SK-N-SH (cell line): ENCODE results near the gene CYFIP1. TPM values are rescaled to one million over a fixed set of nuclear protein-coding genes. Genes with fewer than 3 reads are reported as not detected.

Experiments
- CTCF ChIA-PET: fragments of 300-600, 350-600 bp; formaldehyde crosslinking; extraction: SDS; loops from one replicate; lab custom pipeline; 2021; lab: Yijun Ruan, JAX
- POLR2A ChIA-PET: fragments of 350-600 bp; sonication (Branson Sonifier 250); formaldehyde crosslinking; extraction: SDS; loops from one replicate; lab custom pipeline; 2020; ENCODE audit warnings: antibody characterized with exemption, inconsistent platforms; lab: Yijun Ruan, JAX
- DNase-seq: peaks from one replicate; pipeline ENCODE4 v3.0.0; 2012
- H2AFZ ChIP-seq: fragments of 200-600 bp; sonication (generic); 2 replicates; pipeline ENCODE4 v1.8.1; 2016; ENCODE audit warnings: antibody characterized with exemption, mild to moderate bottlenecking, low read depth
- H3F3A ChIP-seq: fragments of 200-600 bp; sonication (generic); replicated peaks from 2 replicates; pipeline ENCODE3; 2016; ENCODE audit warnings: antibody characterized with exemption, mild to moderate bottlenecking; ENCODE audit not compliant: insufficient read depth
- H3K27ac ChIP-seq, 2 experiments: fragments of 200-500 bp in 1 of 2; fragments of 200-600 bp in 1 of 2; sonication (Bioruptor generic) in 1 of 2; sonication (generic), shearing (Covaris generic) in 1 of 2; 2 replicates each; pipeline versions ENCODE4 v1.5.1 to v1.6.1; 2014 to 2016; ENCODE audit warnings: low read depth in 2 of 2, inconsistent platforms in 1 of 2, low read length in 1 of 2, mild to moderate bottlenecking in 1 of 2, mixed read lengths in 1 of 2
- H3K27me3 ChIP-seq: fragments of 200-600 bp; sonication (generic), shearing (Covaris generic); 2 replicates; pipeline ENCODE4 v1.6.1; 2016; ENCODE audit warnings: mixed run types; ENCODE audit not compliant: insufficient read depth
- H3K36me3 ChIP-seq, 2 experiments: fragments of 200-500 bp in 1 of 2; fragments of 200-600 bp in 1 of 2; sonication (Bioruptor generic) in 1 of 2; sonication (generic) in 1 of 2; replicated peaks in 1 of 2; 2 replicates each; pipeline versions ENCODE3 to v1.5.1; 2014 to 2016; ENCODE audit warnings: low read length in 1 of 2, mild to moderate bottlenecking in 1 of 2; ENCODE audit not compliant: insufficient read depth in 2 of 2, control insufficient read depth in 1 of 2
- H3K4me1 ChIP-seq, 2 experiments: fragments of 200-500 bp in 1 of 2; fragments of 200-600 bp in 1 of 2; sonication (Bioruptor generic) in 1 of 2; sonication (generic), shearing (Covaris generic) in 1 of 2; 2 replicates each; pipeline versions ENCODE4 v1.5.1 to v1.6.1; 2014 to 2016; ENCODE audit warnings: low read depth in 1 of 2, low read length in 1 of 2, mixed run types in 1 of 2; ENCODE audit not compliant: insufficient read depth in 2 of 2, control insufficient read depth in 1 of 2
- H3K4me2 ChIP-seq: fragments of 200-600 bp; sonication (generic), shearing (Covaris generic); 2 replicates; pipeline ENCODE4 v1.6.1; 2017; ENCODE audit warnings: mixed run types
- H3K4me3 ChIP-seq, 2 experiments: fragments of 200-500 bp in 1 of 2; fragments of 200-600 bp in 1 of 2; sonication (Bioruptor generic) in 1 of 2; sonication (generic), shearing (Covaris generic) in 1 of 2; 2 replicates each; pipeline versions ENCODE4 v1.5.1 to v1.8.1; 2014 to 2016; ENCODE audit warnings: low read depth in 2 of 2, inconsistent platforms in 1 of 2, low read length in 1 of 2, mild to moderate bottlenecking in 1 of 2, mixed read lengths in 1 of 2, moderate library complexity in 1 of 2
- H3K79me2 ChIP-seq: fragments of 200-600 bp; sonication (generic); 2 replicates; pipeline ENCODE4 v1.8.1; 2017; ENCODE audit warnings: mild to moderate bottlenecking; ENCODE audit not compliant: insufficient read depth
- H3K9ac ChIP-seq: fragments of 200-600 bp; sonication (generic); 2 replicates; pipeline ENCODE4 v1.6.1; 2017; ENCODE audit warnings: mixed run types
- H3K9me2 ChIP-seq: fragments of 200-600 bp; sonication (generic); 2 replicates; pipeline ENCODE4 v1.6.1; 2017; ENCODE audit warnings: mixed run types
- H3K9me3 ChIP-seq: fragments of 200-600 bp; sonication (generic); 2 replicates; pipeline ENCODE4 v1.6.1; 2017; ENCODE audit warnings: mixed run types, mild to moderate bottlenecking, moderate library complexity
- H4K20me1 ChIP-seq: fragments of 200-600 bp; sonication (generic); 2 replicates; pipeline ENCODE4 v1.6.1; 2017; ENCODE audit warnings: mild to moderate bottlenecking, mixed run types; ENCODE audit not compliant: insufficient read depth
- CHD2 ChIP-seq: fragments of 150-350 bp; IDR thresholded peaks from 2 replicates; pipeline ENCODE4 v1.6.1; 2018; ENCODE audit warnings: low read length; ENCODE audit not compliant: partially characterized antibody
- EZH2phosphoT487 ChIP-seq: fragments of 200-600 bp; sonication (generic); IDR thresholded peaks from 2 replicates; pipeline ENCODE4 v1.6.1; 2017; ENCODE audit warnings: low read depth, mixed run types, mild to moderate bottlenecking, antibody characterized with exemption, moderate library complexity, borderline replicate concordance
- FOXJ3 ChIP-seq: sonication (generic); formaldehyde crosslinking; IDR thresholded peaks from 2 replicates; pipeline ENCODE4 v1.5.1; 2020; ENCODE audit warnings: mild to moderate bottlenecking, missing genetic modification reagents
- FOXM1 ChIP-seq: IDR thresholded peaks from 2 replicates; pipeline ENCODE4 v1.4.0; 2012; ENCODE audit warnings: low read depth, mild to moderate bottlenecking
- GATA2 ChIP-seq: sonication (generic); formaldehyde crosslinking; IDR thresholded peaks from 2 replicates; pipeline ENCODE4 v1.5.0; 2020; ENCODE audit warnings: mild to moderate bottlenecking, missing genetic modification reagents
- MAX ChIP-seq: IDR thresholded peaks from 2 replicates; pipeline ENCODE4 v1.4.0; 2012; ENCODE audit warnings: low read depth
- MXI1 ChIP-seq: IDR thresholded peaks from 2 replicates; pipeline ENCODE4 v1.6.1; 2012; ENCODE audit warnings: mild to moderate bottlenecking, low read depth, low read length, improper control_type of control experiment
- NFIC ChIP-seq: IDR thresholded peaks from 2 replicates; pipeline ENCODE4 v1.4.0; 2012; ENCODE audit warnings: borderline replicate concordance
- RAD21 ChIP-seq: IDR thresholded peaks from 2 replicates; pipeline ENCODE4 v1.6.1; 2012; ENCODE audit warnings: mild to moderate bottlenecking, low read length
- RCOR1 ChIP-seq: fragments of 150-350 bp; IDR thresholded peaks from 2 replicates; pipeline ENCODE4 v1.6.1; 2017; ENCODE audit warnings: antibody characterized with exemption, low read length
- RFX5 ChIP-seq: IDR thresholded peaks from 2 replicates; pipeline ENCODE4 v1.6.1; 2012; ENCODE audit warnings: mild to moderate bottlenecking, improper control_type of control experiment, low read length
- RXRA ChIP-seq: IDR thresholded peaks from 2 replicates; pipeline ENCODE4 v1.4.0; 2012; ENCODE audit warnings: low read depth, mild to moderate bottlenecking, borderline replicate concordance
- SIN3A ChIP-seq: IDR thresholded peaks from 2 replicates; pipeline ENCODE4 v1.6.1; 2012; ENCODE audit warnings: low read depth, mild to moderate bottlenecking, low read length, moderate library complexity, borderline replicate concordance
- TEAD4 ChIP-seq: IDR thresholded peaks from 2 replicates; pipeline ENCODE4 v1.4.0; 2012; ENCODE audit warnings: mild to moderate bottlenecking, borderline replicate concordance; ENCODE audit not compliant: insufficient read depth
- USF1 ChIP-seq: IDR thresholded peaks from 2 replicates; pipeline ENCODE4 v1.4.0; 2012; ENCODE audit warnings: low read depth, borderline replicate concordance
- USF2 ChIP-seq: fragments of 150-350 bp; IDR thresholded peaks from 2 replicates; pipeline ENCODE4 v1.6.1; 2017; ENCODE audit warnings: antibody characterized with exemption, low read length, low read depth, borderline replicate concordance
- YY1 ChIP-seq: IDR thresholded peaks from 2 replicates; pipeline ENCODE4 v1.4.0; 2012; ENCODE audit warnings: low read depth, mild to moderate bottlenecking
- ZBTB33 ChIP-seq: IDR thresholded peaks from 2 replicates; pipeline ENCODE4 v1.4.0; 2012; ENCODE audit warnings: low read depth, borderline replicate concordance
- WGBS: methylation state at CpG from one replicate; pipeline ENCODE4 v1.1.6; 2017; ENCODE audit warnings: low lambda C conversion rate; 5-methylcytosine and 5-hydroxymethylcytosine counted together
- polyA plus RNA-seq, 3 experiments: library from polyadenylated mRNA; depleted of rRNA; stranded (reverse); fragments of >200 nt; gene quantifications; 2 replicates each; pipeline ENCODE4 v1.2.3, GENCODE V29; 2012
- TF ChIP-seq, protein P1 (sequence below): IDR thresholded peaks from 2 replicates; pipeline ENCODE4 v1.6.1; 2012; ENCODE audit warnings: mild to moderate bottlenecking, low read depth, low read length, moderate library complexity

CYFIP1 gene
- polyA plus RNA-seq, 1 of the 3 experiments (the other 2 are of a cell fraction), result 53.4 TPM

DNA sequence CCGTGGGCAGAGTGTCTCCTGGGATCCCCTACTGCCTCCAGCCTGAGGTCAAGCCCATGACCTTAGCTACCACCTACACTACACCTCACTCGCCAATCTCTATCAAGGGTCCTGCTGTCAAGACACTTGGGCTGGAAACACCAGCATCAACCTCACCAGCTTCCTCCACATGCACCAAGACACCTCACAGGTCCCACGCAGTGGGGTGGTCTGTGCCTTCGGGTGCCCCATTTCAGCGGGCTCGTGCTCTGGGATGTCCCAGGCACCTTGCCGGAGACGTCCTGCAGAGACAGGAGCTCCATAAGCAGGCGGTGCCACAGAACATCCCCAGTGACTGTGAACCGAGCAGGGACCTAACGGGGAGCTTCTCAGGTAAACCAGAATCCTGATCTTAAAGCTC lies 20.0 kb downstream of the CYFIP1 start:
- Histone ChIP-seq H4K20me1 (peaks cover 93% of the 10 kb centered on the region), H3K27ac (peak overlapping the region in 1 of 2 experiments; percentile 75; a peak in 1 of 4 replicates), H3K9me2 (no peaks in the 10 kb centered on the region), H3K9ac (no peak overlapping the region), H3K4me2 (no peak overlapping the region), H3K36me3 (no peaks in the 10 kb centered on the region), H3K4me1 (peaks cover 20 to 40% of the 10 kb centered on the region in 2 experiments), H3K79me2 (peaks cover 98% of the 10 kb centered on the region), H3K9me3 (no peaks in the 10 kb centered on the region), H3K4me3 (no peak overlapping the region), H2AFZ (no peak overlapping the region), H3K27me3 (no peaks in the 10 kb centered on the region), H3F3A (peaks cover 20% of the 10 kb centered on the region)
- ChIA-PET CTCF (no interaction called here), POLR2A (no interaction called here)
- 100% methylated on average over 5 of the region's 11 CpGs for WGBS
- DNase-seq, result no peak
- no peak for TF ChIP-seq YY1
- TF ChIP-seq TEAD4, result no peak
- TF ChIP-seq RAD21, result no peak
- TF ChIP-seq, protein P1, sequence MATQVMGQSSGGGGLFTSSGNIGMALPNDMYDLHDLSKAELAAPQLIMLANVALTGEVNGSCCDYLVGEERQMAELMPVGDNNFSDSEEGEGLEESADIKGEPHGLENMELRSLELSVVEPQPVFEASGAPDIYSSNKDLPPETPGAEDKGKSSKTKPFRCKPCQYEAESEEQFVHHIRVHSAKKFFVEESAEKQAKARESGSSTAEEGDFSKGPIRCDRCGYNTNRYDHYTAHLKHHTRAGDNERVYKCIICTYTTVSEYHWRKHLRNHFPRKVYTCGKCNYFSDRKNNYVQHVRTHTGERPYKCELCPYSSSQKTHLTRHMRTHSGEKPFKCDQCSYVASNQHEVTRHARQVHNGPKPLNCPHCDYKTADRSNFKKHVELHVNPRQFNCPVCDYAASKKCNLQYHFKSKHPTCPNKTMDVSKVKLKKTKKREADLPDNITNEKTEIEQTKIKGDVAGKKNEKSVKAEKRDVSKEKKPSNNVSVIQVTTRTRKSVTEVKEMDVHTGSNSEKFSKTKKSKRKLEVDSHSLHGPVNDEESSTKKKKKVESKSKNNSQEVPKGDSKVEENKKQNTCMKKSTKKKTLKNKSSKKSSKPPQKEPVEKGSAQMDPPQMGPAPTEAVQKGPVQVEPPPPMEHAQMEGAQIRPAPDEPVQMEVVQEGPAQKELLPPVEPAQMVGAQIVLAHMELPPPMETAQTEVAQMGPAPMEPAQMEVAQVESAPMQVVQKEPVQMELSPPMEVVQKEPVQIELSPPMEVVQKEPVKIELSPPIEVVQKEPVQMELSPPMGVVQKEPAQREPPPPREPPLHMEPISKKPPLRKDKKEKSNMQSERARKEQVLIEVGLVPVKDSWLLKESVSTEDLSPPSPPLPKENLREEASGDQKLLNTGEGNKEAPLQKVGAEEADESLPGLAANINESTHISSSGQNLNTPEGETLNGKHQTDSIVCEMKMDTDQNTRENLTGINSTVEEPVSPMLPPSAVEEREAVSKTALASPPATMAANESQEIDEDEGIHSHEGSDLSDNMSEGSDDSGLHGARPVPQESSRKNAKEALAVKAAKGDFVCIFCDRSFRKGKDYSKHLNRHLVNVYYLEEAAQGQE, result no peak
- TF ChIP-seq GATA2 (CRISPR knock-in tag), result no peak
- TF ChIP-seq RFX5, result no peak
- no peak for TF ChIP-seq NFIC
- no peak for TF ChIP-seq ZBTB33
- no peak for TF ChIP-seq MXI1
- TF ChIP-seq RCOR1, result no peak
- TF ChIP-seq USF2, result no peak
- no peak for TF ChIP-seq USF1
- no peak for TF ChIP-seq SIN3A
- TF ChIP-seq EZH2phosphoT487, result no peak
- TF ChIP-seq FOXM1, result no peak
- no peak for TF ChIP-seq CHD2
- TF ChIP-seq FOXJ3 (CRISPR knock-in tag), result no peak
- TF ChIP-seq MAX, result no peak
- no peak for TF ChIP-seq RXRA
